Endometrial microvascular endothelial cells (primary cell): ENCODE results near the gene LTO1. TPM values are rescaled to one million over a fixed set of nuclear protein-coding genes. Genes with fewer than 3 reads are reported as not detected.

Experiments used
- in situ Hi-C: cut with HindIII; loops from 2 replicates; pipeline ENCODE4 v1.10.0; 2017; ENCODE audit warnings: low sequenced_read_pairs, low pct_unique_long_range_greater_than_20kb; ENCODE audit errors: inconsistent ontology term
- total RNA-seq: library from RNA; depleted of rRNA; stranded (reverse); fragments of >200 nt; gene quantifications from one replicate; pipeline ENCODE4 v1.2.3, GENCODE V29; 2015; ENCODE audit errors: inconsistent ontology term

LTO1 gene, protein sequence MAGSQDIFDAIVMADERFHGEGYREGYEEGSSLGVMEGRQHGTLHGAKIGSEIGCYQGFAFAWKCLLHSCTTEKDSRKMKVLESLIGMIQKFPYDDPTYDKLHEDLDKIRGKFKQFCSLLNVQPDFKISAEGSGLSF
- total RNA-seq = 18.4 TPM

DNA sequence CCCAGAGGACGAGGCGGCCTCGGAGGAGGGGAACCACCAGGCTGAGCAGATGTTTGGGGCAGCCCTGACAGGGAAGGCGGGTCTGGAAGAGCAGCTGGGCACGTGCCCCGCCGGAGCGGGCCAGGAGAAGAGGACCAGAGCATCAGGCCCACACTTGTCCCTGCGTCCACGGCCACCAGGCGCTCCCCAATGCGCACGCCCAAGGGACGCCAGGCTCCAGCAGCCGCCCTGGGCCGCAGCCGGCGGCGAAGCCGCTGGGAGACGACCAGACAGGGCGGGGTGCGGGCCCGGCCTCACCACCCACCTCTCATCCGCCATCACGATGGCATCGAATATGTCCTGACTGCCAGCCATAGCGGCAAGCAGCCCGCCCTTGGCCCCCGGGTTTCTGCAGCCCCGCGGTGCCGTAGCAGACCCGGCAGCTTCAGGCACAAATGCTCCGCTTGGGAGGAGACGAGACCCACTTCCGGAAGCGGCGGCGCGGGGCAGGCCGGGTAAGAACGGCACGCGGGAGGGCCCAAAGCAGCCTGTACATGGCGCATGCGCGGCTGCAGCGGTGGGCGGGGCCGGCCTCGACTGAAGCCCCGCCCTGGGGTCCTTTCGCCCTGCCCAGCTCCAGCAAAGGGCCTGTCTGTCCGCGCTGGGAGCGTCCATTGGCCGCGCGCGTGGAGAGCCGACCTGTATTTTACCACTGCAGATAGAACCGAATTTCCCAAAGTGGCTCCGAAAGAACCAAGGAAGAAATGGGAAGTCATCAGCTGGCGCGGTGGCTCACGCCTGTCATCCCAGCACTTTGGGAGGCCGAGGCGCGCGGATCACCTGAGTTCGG, at the start of gene LTO1:
LTO1 (minus strand) TSS at position 468 of the 829 bp plus-strand sequence; CDS start at position 354, 114 bp downstream.
- in situ Hi-C loops = loop anchor here (25.0 kb wide), 1 partner anchor 563 kb away; no protein-coding TSS in a partner anchor

DNA sequence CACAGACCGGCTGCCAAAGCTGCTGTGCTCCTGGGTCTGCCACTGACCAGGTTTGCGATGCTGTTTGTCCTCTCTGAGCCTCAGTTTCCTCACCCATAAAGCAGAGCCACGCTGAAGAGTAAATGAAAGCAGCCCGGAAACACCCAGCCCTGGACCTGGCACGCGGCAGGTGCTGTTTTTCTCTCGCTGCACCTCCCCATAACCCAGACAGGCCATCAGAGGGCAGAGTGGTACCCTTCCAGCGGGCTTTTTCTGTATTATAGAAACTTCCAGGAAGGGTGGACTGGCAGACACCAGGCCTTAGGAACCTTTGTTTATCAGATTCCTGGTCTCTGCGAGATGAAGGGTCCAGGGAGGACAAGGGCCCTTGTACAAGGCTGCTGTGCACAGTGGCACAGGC, 46.6 kb upstream of the LTO1 start:
- in situ Hi-C loops = no loop called here

DNA sequence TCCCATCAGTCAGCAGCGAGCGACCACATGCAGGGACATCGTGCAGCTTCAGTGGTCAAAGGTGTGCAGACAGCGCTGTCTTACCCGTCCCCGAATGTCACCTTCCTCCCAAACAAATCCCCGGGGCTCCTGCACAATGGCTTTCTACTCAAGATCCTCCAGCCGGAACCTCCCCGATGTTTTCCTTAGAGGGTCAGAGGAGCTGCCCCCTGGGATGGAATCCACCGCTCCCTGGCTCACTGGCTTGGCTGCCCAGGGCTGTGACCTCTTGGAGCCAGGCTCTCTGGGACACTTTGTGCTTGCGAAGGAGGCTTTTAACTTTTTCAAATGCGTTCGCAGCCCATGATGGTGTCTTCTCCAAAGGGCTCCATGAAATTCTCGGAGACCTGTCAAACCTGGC, 46.0 kb upstream of the LTO1 start:
- in situ Hi-C loops = no loop called here

DNA sequence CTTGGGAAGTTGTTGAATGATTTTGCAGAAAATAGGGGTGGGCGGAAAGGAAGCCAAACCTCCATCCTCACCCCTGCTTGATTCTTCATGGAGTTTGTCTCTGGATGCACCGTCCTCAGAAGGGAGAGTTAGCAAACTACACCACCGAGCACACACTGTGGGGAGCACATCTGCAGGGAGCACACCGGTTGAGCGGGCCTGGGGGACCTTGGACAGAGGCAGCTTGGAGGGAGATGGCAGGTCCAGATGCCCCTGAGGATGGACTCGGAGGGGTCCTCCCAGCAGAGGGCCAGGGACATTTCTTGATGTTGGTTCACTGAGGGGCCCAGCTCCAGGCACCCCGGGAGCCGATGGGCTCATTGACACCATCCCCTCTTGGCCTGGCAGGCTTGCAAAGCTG, 43.8 kb upstream of the LTO1 start:
- in situ Hi-C loops = no loop called here

DNA sequence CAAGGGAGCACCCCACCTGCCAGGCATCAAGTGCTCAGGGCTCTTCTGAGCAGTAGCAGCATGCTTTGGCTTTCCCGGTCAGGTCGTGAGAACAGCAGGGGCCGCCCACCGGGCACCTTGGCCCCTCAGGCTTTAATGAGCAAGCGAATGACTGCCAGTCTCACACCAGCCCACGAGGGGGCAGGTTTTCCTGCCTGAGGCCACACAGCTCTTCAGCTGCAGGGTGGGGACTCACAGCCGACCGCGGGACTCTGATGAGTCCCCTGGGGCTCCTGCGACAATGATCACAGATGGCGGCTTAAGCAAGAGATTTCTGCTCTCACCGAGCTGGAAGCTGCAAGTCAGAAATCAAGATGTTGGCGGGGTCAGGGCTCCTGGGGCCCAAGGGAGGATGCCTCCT, 43.0 kb upstream of the LTO1 start:
- in situ Hi-C loops = no loop called here

DNA sequence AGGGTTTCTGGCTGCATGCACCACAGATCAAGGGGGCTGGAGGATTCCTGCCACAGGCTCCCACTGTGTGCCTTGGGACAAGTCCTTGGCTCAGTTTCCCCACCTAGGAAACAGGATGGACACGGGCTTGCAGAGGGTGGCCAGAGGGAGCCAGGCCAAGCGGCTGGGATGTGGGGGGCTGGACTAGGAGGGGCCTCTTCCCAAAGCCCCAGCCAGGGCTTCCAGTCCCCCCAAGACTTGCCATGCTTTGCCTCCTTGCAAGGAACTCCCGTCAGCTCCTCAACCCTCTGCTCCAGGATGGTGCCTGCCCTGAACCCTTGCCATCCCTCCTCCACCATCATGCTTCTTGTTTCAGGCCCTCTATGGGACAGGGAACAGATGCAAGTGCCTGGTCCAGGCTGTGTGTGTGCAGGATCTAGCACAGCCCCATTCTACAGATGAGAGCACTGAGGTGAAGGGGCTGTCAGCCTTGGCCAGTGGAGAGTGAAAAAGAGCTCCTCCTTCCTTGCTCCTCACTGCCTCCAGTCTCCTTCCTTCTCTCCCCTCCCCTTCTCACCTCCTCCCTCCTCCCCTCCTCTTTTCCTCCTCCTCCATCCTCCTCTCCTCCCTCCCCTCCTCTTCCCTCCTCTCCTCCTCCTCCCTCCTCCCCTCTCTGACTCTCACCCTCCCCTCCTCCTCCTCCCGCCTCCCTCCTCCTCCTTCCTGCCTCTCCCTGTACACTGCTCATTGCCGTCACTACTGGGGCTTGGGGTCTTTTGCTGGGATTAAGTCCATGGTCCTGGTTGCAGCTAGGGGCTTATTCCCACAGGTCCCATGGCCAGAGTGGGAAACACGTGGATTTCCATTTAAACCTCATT, 42.0 kb upstream of the LTO1 start:
- in situ Hi-C loops = no loop called here

DNA sequence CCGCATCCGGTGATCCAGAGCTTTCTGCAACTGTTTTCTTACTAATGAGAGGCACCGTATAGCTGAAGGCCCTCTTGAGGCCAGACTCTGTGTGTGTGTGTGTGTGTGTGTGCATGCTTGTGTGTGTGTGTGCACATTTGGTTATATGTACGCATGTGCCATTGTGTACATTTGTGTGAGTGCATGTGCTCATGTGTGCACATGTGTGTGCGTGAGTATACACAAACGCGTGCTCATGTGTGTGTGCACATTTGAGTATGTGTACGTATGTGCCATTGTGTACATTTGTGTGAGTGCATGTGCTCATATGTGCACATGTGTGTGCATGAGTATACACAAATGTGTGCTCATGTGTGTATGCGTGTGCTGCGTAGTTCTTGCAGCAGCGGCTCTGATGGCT, 40.9 kb upstream of the LTO1 start:
- in situ Hi-C loops = no loop called here

DNA sequence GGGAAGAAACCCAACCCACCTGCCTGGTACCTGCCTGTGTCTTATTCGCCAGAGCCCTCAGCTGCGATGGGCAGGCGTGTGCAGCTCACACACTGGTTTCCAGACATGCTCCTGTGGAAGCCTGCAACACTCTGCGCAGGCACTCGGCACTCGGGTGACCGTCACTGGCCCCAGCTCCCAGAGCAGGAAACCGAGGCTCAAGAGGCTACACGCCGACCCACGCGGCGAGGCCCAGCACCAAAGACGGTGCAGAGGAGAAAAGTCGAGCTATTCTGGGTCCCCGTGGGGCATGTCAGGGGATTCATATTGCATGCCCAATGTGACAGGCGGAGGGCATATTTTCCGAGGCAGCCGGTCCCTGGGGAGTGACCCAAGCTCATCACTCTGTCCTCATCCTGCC, 40.3 kb upstream of the LTO1 start:
- in situ Hi-C loops = no loop called here

DNA sequence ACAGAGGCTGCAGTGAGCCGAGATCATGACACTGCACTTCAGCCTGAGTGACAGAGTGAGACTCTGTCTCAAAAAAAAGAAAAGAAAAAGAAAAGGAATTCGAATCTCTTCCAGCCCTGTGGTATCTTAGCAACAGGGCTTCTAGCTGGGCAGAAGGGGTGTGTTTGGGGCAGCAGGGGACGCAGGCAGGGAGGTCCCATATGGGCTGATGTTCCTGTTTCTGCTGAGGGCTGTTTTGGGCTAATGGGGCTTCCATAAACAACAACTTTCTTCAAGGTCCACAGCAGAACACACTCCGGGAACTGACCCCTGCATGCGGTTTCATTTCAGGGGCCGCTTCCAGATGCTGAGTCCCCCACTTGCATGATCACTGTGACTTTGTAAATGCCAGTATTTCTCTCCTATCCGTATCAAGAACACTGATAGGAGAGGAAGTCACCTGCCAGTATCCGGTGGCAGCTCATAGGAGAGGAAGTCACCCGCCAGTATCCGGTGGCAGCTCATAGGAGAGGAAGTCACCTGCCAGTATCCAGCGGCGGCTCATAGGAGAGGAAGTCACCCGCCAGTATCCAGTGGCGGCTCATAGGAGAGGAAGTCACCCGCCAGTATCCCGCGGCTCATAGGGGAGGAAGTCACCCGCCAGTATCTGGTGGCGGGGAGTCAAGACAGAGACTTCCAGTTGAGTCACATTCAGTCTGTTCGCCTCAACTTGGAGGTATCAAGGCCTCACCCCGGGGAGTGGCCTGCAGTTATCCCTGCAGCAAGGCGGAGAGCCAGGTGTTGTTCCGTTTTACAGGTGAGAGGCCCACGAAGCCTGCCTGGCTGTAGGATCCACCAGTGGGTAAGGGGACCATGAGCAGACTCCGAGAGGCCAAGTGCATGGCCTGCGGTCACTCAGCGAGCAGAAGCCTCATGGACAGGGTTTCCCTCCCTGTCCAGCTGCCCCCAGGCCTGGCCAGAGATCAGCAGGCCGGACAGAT, 37.0 kb upstream of the LTO1 start:
- in situ Hi-C loops = no loop called here

DNA sequence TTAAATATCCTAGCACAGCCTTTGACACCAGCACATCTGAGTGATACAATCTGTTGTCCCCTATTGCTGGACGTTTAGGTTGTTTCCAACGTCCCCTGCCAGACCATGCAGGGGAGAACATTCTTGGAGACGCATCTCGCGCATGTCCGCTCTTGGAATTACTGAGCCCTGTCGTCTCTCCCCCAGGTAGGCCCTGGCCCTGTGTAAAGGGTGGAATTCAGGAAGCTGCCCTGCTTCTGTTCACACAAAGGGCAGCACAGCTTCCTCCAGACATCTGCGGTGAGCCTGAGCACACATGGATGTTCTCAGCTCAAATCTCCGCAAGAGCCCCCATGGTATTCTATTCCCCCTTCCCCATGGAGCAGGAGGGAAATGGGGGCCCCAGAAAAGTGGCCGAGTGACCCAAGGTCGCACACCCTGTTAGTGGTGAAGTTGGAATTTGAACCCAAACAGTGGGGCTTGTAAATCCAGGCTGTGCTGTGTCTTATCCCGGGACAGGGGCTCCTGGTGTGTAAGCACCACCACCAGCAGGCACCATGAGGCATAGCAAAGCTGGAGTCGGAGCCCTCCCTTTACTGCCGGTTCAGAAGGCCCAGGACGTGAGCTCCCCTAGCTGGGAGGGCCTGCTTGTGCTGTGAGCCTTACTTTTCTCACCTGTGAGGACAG, 33.7 kb upstream of the LTO1 start:
- in situ Hi-C loops = no loop called here

DNA sequence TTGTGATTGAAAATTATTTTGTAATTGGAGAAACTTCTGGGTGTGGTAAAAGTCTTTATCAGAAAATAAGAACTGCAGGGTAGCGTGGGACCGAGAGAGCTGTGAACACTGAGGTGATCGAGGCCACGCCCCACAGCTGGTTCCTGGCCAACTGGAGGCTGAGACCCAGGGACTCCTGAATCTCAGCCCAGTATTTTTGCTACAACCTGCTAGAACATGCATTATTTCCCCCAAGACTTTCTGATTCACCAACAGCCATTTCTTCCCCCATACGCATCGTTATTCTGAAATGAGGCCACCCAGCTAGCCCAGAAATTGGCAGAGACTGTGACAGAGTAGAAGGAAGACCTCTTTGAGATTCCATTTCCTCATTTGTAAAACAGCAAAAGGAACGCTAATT, 32.0 kb upstream of the LTO1 start:
- in situ Hi-C loops = no loop called here

DNA sequence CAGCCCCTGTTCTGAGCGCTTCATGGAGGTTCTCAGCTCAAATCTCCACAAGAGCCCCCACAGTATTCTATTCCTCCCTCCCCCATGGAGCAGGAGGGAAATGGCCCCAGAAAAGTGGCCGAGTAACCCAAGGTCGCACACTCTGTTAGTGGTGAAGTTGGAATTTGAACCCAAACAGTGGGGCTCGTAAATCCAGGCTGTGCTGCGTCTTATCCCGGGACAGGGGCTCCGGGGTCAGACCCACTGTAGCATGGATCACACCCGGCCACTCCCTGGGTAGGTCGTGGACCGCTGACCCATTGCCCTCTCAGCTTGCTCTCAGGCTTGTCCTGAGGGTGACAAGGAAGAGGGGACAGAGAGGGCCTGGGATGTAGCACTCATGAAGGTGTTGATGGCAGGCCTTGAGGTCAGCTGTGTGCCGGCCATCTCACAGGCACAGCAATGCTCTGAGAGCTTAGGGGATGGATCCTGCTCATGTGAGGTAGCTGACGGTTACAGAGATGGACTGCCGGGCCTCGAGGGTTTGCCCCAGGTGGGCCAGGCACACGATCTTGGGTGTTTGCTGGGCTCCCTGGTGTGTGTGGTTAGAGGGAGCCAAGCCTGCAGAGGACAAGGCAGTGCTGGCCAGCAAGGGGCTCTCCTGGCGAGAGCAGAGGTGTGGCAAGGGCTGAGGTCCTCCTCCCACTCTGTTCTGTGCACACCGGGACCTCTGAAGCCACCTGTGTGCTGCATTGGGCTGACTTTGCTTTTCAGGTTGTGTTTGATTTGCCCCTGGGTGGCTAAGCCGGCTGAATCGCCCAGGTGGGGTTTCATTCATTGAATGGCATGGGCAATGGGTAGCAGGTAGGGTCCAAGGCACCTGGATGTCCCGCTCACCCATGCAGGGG, 31.0 kb upstream of the LTO1 start:
- in situ Hi-C loops = no loop called here

DNA sequence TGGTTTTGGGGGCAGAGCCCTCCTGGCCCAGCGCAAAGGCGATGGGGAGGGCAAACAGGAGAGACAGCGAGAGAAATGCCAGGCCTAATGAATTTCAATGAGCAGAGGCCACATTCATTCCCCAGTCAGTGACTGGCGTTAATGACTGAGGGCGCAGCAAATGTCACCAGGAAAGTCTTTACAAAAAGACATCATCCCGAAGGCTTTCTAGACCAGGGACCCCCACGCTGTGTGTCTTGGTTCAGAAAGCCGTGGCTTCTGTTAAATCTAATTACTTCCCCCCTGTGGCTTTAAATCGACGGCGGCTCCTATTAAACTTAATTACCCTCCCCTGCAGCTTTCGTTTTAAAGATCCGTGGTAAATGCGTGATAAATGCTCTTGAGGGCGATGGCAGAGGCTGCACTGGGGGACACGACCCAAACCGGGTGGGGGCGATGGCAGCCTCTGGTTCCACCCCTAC, 30.2 kb upstream of the LTO1 start:
- in situ Hi-C loops = no loop called here

DNA sequence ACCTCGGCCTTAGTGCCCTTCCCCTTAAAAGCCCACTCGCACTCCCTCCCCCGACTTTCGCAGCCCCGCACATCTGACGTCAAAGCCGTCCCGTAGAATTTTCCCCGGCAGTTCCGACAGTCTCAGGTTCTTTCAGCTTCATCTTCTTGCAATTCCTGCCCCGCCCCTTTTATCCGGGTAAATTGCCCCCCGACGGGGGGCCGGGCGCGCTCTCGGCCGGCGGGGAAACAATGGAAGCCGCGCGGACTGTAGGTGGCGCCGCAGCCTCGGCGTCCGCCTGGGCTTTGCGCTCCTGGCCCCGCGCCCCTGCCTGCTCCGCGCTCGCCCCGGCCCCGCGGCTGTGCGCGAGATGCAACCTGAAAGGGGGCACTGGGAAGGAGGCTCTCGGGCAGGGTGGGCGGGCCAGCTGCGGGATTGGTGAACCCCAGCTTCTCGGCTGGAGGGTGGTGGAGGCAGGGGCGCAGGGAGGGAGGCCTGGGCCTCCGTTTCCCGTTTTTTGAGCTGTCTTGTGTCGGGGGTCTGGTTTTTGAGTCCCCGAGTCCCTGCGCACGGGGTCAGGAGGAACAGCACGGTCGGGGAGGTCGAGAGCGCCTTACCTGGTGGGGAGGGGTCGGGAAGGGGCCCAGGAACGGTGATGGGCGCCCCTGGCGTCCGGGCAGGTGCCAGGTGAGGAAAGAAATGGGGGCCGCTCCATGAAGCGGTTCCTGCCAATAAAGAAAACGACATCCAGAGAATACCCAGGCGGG, 29.5 kb upstream of the LTO1 start:
- in situ Hi-C loops = no loop called here

DNA sequence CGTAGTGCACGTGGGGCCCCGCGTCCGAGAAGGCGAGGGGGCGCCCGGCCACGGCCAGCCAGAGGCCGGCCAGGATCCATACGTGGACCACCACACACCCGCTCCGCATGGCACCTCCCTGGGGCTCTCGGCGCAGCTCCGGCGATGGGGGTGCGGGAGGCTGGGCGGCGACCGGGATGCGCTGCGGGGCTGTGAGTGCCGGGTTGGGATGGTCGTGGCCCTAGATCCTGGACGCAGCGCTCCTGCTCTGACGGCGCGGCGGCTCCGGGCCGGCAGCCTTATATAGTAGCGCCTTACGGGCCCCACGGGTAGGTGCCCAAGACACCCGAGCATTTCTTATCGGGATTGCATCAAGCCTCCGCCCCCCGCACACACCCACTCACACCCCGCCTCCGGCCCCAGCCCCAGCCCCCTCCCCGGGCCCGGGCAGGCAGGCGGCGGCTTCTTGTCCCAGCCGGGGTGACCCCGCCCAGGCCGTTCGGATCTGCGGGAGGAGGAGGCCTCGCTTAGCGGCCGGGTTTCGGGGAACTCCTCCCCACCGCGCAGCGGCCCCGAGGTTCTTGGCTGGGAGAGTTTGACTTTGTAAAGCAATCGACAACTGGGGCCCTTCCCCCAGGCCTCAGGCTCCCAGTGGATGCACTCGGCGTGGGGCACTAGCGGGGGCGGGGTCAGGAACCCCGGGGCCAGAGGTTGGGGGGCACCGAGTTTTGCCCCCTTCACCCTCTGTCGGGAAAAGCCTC, 28.8 kb upstream of the LTO1 start, which contains the start of gene FGF19:
FGF19 (minus strand) TSS at position 255 of the 740 bp plus-strand sequence; CDS start at position 109, 146 bp downstream.
- in situ Hi-C loops = no loop called here

DNA sequence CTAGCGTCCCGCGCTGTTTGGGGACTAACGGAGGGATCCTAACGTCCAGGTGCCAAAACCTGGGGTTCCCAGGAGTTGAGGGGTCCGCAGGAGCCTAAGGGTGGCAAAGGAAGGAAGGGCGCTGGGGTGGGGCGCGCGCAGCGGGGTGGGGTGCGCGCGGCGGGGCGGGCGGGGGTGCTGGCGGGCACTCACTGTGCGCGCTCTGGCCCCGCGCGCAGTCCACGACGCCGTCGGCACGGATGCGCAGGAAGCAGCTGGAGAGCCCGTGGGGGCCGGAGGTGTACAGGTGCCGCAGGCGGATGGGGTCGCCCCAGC, 28.3 kb upstream of the LTO1 start:
- in situ Hi-C loops = no loop called here
